OCI-LY3 (cell line): ENCODE results near the gene CSH2.

ENCODE experiments used
- H2AFZ ChIP-seq: fragments of 200-600, 300-600 bp; shearing (Covaris generic); 2 replicates; pipeline ENCODE4 v1.6.0; 2014; ENCODE audit warnings: antibody characterized with exemption, low read depth, low read length
- H3K27ac ChIP-seq: fragments of 200-600, 300-600 bp; sonication (generic); 2 replicates; pipeline ENCODE4 v1.5.1; 2014; ENCODE audit warnings: mild to moderate bottlenecking, low read length, moderate library complexity, mixed read lengths
- H3K27me3 ChIP-seq: fragments of 200-600, 300-600 bp; sonication (generic); 2 replicates; pipeline ENCODE4 v1.6.1; 2014; ENCODE audit warnings: low read depth, low read length, mixed read lengths
- H3K36me3 ChIP-seq: fragments of 200-600, 300-600 bp; sonication (generic); replicated peaks from 2 replicates; pipeline ENCODE3; 2014; ENCODE audit warnings: low read depth, low read length, mixed read lengths
- H3K4me1 ChIP-seq: fragments of 300-600, 200-600 bp; sonication (generic); 2 replicates; pipeline ENCODE4 v1.6.1; 2014; ENCODE audit warnings: low read length, mixed read lengths
- H3K4me2 ChIP-seq: fragments of 200-600, 300-600 bp; sonication (generic); 2 replicates; pipeline ENCODE4 v1.6.1; 2014; ENCODE audit warnings: low read length, mixed read lengths
- H3K4me3 ChIP-seq: fragments of 300-600, 200-600 bp; sonication (generic); 2 replicates; pipeline ENCODE4 v1.5.1; 2014; ENCODE audit warnings: antibody characterized with exemption, mild to moderate bottlenecking, low read length, moderate library complexity
- H3K79me2 ChIP-seq: fragments of 300-600, 200-600 bp; shearing (Covaris generic); 2 replicates; pipeline ENCODE4 v1.6.1; 2014; ENCODE audit warnings: mild to moderate bottlenecking, low read length, mixed read lengths
- H3K9ac ChIP-seq: fragments of 300-600, 200-600 bp; shearing (Covaris generic); 2 replicates; pipeline ENCODE4 v1.6.0; 2014; ENCODE audit warnings: mild to moderate bottlenecking, low read length, moderate library complexity
- H3K9me3 ChIP-seq: fragments of 200-600, 300-600 bp; shearing (Covaris generic); 2 replicates; pipeline ENCODE4 v1.6.1; 2014; ENCODE audit warnings: low read length, mixed read lengths; ENCODE audit not compliant: insufficient read depth
- H4K20me1 ChIP-seq: fragments of 200-600, 300-600 bp; sonication (generic); 2 replicates; pipeline ENCODE4 v1.6.1; 2016; ENCODE audit warnings: low read length, mixed read lengths; ENCODE audit not compliant: insufficient read depth
- CTCF ChIP-seq: fragments of 200-600, 300-600 bp; sonication (generic); IDR thresholded peaks from 2 replicates; pipeline ENCODE4 v1.5.1; 2014; ENCODE audit warnings: antibody characterized with exemption, low read length, low read depth
- EZH2phosphoT487 ChIP-seq: fragments of 200-600 bp; shearing (Covaris generic); IDR thresholded peaks from 2 replicates; pipeline ENCODE4 v1.6.1; 2018; ENCODE audit warnings: antibody characterized with exemption, mixed run types, low read depth

CSH2 gene

GRCh38 chr17:63831505-63831904 lies 42.0 kb downstream of the CSH2 start:
- no peak overlapping the region for H3K4me3 ChIP-seq
- no peak overlapping the region for H3K27ac ChIP-seq
- peaks cover 9% of the 10 kb centered on the region for H3K4me1 ChIP-seq
- no peak overlapping the region for H2AFZ ChIP-seq
- no peaks in the 10 kb centered on the region for H3K9me3 ChIP-seq
- no peak overlapping the region for H3K4me2 ChIP-seq
- TF ChIP-seq CTCF (no peak), EZH2phosphoT487 (no peak)
- peaks cover 28% of the 10 kb centered on the region for H3K79me2 ChIP-seq
- peaks cover 65% of the 10 kb centered on the region for H3K36me3 ChIP-seq
- no peaks in the 10 kb centered on the region for H3K27me3 ChIP-seq
- no peaks in the 10 kb centered on the region for H4K20me1 ChIP-seq
- H3K9ac ChIP-seq: no peak overlapping the region

GRCh38 chr17:63830904-63831491 lies 42.5 kb downstream of the CSH2 start:
- H2AFZ ChIP-seq: no peak overlapping the region
- H3K36me3 ChIP-seq: peaks cover 65% of the 10 kb centered on the region
- H3K27ac ChIP-seq: no peak overlapping the region
- TF ChIP-seq CTCF (no peak), EZH2phosphoT487 (no peak)
- peaks cover 33% of the 10 kb centered on the region for H3K79me2 ChIP-seq
- no peaks in the 10 kb centered on the region for H3K9me3 ChIP-seq
- H3K4me3 ChIP-seq: no peak overlapping the region
- H4K20me1 ChIP-seq: no peaks in the 10 kb centered on the region
- no peak overlapping the region for H3K4me2 ChIP-seq
- no peak overlapping the region for H3K9ac ChIP-seq
- no peaks in the 10 kb centered on the region for H3K27me3 ChIP-seq
- peaks cover 12% of the 10 kb centered on the region for H3K4me1 ChIP-seq

GRCh38 chr17:63830278-63830677 lies 43.2 kb downstream of the CSH2 start:
- H3K9ac ChIP-seq: no peak overlapping the region
- no peaks in the 10 kb centered on the region for H3K9me3 ChIP-seq
- no peak overlapping the region for H3K4me3 ChIP-seq
- H3K36me3 ChIP-seq: peaks cover 69% of the 10 kb centered on the region
- no peak overlapping the region for H3K27ac ChIP-seq
- H3K4me1 ChIP-seq: peaks cover 18% of the 10 kb centered on the region
- peaks cover 41% of the 10 kb centered on the region for H3K79me2 ChIP-seq
- H3K27me3 ChIP-seq: no peaks in the 10 kb centered on the region
- H2AFZ ChIP-seq: no peak overlapping the region
- no peaks in the 10 kb centered on the region for H4K20me1 ChIP-seq
- H3K4me2 ChIP-seq: no peak overlapping the region
- TF ChIP-seq EZH2phosphoT487 (no peak), CTCF (no peak)

- Histone ChIP-seq H3K4me1 (peaks cover 18% of the 10 kb centered on the region), H2AFZ (no peak overlapping the region), H3K4me3 (no peak overlapping the region), H3K4me2 (peak overlapping the region; percentile 96; the same call in 1 of the 2 replicates), H3K79me2 (peaks cover 42% of the 10 kb centered on the region), H3K36me3 (peaks cover 73% of the 10 kb centered on the region), H4K20me1 (no peaks in the 10 kb centered on the region), H3K9me3 (no peaks in the 10 kb centered on the region), H3K9ac (no peak overlapping the region), H3K27me3 (no peaks in the 10 kb centered on the region), H3K27ac (no peak overlapping the region)
- no peak for TF ChIP-seq CTCF
- no peak for TF ChIP-seq EZH2phosphoT487
These were observed 44.5 kb downstream of the CSH2 start for GRCh38 chr17:63828936-63829335.
